Naive thymus-derived CD8-positive, alpha-beta T cell (primary cell): ENCODE results near the gene RNF8. TPM values are rescaled to one million over a fixed set of nuclear protein-coding genes. Genes with fewer than 3 reads are reported as not detected.

Source experiments
- ATAC-seq, 2 donors: fragments of 150-1000 bp; cut with Tn5 transposase in 1 of 2; sonication (Bioruptor Pico), chemical (Tn5 transposase) in 1 of 2; 1 replicate in 1 of 2; 2 replicates in 1 of 2; pipeline ENCODE4 v1.10.0; 2021; ENCODE audit warnings: mild to moderate bottlenecking in 2 of 2, moderate library complexity in 2 of 2
- POLR2A ChIA-PET: fragments of 350-600 bp; sonication (Branson Sonifier 250); formaldehyde crosslinking; loops from one replicate; lab custom pipeline; 2021; ENCODE audit warnings: antibody characterized with exemption; lab: Charles Lee
- DNase-seq, 10 donors: peaks; one replicate each; pipeline versions ENCODE4 v3.0.0 to v3.0.0-alpha.2; 2020 to 2022
- H3K27ac Mint-ChIP-seq, 10 donors: one replicate each; pipeline ENCODE4 v1.8.0; 2020 to 2022; ENCODE audit warnings: mild to moderate bottlenecking in 10 of 10, mixed read lengths in 10 of 10, moderate library complexity in 4 of 10, inconsistent platforms in 1 of 10
- H3K27me3 Mint-ChIP-seq, 5 donors: one replicate each; pipeline ENCODE4 v1.8.0; 2021 to 2022; ENCODE audit warnings: mixed read lengths in 5 of 5
- H3K36me3 Mint-ChIP-seq, 3 donors: one replicate each; pipeline ENCODE4 v1.8.0; 2020 to 2022; ENCODE audit warnings: mixed read lengths in 3 of 3, mild to moderate bottlenecking in 2 of 3, inconsistent platforms in 1 of 3
- H3K4me1 Mint-ChIP-seq, 4 donors: one replicate each; pipeline ENCODE4 v1.8.0; 2021 to 2022; ENCODE audit warnings: mixed read lengths in 4 of 4
- H3K4me3 Mint-ChIP-seq, 10 donors: one replicate each; pipeline ENCODE4 v1.8.0; 2020 to 2022; ENCODE audit warnings: mild to moderate bottlenecking in 10 of 10, mixed read lengths in 10 of 10, moderate library complexity in 6 of 10, inconsistent platforms in 1 of 10
- H3K9me3 Mint-ChIP-seq, 9 donors: one replicate each; pipeline ENCODE4 v1.8.0; 2020 to 2022; ENCODE audit warnings: mixed read lengths in 9 of 9, mild to moderate bottlenecking in 3 of 9, inconsistent platforms in 1 of 9, moderate library complexity in 1 of 9
- polyA plus RNA-seq, 3 donors: library from polyadenylated mRNA; unstranded; fragments of 300-500 nt; fragmentation: Illumina TruSeq; gene quantifications; one replicate each; pipeline ENCODE4 v1.2.3, GENCODE V29; 2021
- total RNA-seq, 8 experiments: library from RNA in 2 of 8; stranded (reverse) in 2 of 8; gene quantifications; one replicate each; pipeline ENCODE4 v1.2.3 and lab custom pipeline; 2021 to 2026

The RNF8 gene
- total and polyA plus RNA-seq, 5 experiments from 2014 or later, result 9.1 to 17.2 (median 14.3) TPM

DNA sequence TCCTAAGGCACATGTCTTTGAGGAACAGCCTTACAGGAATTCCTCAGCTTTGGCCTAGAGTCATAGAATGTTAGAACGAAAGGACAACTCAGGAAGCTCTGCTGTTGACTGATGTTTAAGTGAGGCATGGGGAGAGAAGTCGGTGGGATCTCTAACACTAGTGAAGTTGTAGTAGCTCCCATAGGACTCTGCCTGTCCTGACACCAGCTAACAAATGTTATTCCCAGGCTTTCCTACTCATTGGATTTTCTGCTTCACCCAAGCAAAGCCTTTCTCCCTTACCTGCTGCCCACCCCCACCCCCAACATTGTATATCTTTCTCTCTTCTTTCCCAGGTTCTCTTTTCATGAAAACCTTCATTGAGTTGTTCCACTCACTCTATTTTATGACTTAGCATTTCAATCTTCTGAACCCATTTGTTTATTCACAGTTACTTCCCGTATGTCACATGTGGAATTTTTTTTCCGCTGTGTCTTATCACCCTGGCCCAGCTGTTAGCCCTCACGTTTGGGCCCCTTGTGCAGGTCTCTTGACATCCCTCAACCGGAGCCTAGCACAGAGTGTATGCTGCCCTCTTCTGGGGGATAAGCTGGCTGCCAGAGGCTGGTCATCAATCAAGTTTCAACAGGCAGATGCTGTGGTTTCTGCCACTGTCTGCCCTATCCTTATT, 39.2 kb upstream of the RNF8 start:
- peaks cover 0 to 3% (median 0%) of the 10 kb centered on the region in 4 donors for H3K4me1 Mint-ChIP-seq
- H3K36me3 Mint-ChIP-seq, result peaks cover 0 to 49% (median 8%) of the 10 kb centered on the region in 3 donors
- H3K4me3 Mint-ChIP-seq, result no peak overlapping the region
- ATAC-seq (peak in 1 of 2 donors; percentile 45), DNase-seq (peak in 5 of 10 donors; percentile 3 to 26 (median 11))
- H3K27me3 Mint-ChIP-seq, result no peaks in the 10 kb centered on the region
- peak overlapping the region in 2 of 10 donors; percentile 20 to 46 for H3K27ac Mint-ChIP-seq
- H3K9me3 Mint-ChIP-seq, result no peaks in the 10 kb centered on the region
- POLR2A ChIA-PET, result no interaction called here

DNA sequence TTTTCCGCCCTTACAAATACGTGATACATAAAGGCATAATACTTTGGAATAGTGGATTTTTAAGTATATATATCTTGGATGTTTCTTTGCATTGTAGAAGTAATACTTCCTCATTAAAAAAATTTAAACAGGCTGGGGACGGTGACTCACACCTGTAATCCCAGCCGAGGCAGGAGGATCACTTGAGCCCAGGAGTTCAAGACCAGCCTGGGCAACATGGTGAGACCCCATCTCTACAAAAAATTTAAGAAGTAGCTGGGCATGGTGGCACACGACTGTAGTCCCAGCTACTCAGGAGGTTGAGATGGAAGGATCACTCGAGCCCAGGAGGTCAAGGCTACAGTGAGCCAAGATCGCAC, 38.6 kb upstream of the RNF8 start:
- H3K27ac Mint-ChIP-seq, result peak overlapping the region in 2 of 10 donors; percentile 20 to 46
- no peaks in the 10 kb centered on the region for H3K9me3 Mint-ChIP-seq
- no peaks in the 10 kb centered on the region for H3K27me3 Mint-ChIP-seq
- peaks cover 0 to 54% (median 8%) of the 10 kb centered on the region in 3 donors for H3K36me3 Mint-ChIP-seq
- ATAC-seq (no peak), DNase-seq (no peak)
- no peak overlapping the region for H3K4me3 Mint-ChIP-seq
- POLR2A ChIA-PET, result no interaction called here
- peaks cover 0 to 3% (median 0%) of the 10 kb centered on the region in 4 donors for H3K4me1 Mint-ChIP-seq

DNA sequence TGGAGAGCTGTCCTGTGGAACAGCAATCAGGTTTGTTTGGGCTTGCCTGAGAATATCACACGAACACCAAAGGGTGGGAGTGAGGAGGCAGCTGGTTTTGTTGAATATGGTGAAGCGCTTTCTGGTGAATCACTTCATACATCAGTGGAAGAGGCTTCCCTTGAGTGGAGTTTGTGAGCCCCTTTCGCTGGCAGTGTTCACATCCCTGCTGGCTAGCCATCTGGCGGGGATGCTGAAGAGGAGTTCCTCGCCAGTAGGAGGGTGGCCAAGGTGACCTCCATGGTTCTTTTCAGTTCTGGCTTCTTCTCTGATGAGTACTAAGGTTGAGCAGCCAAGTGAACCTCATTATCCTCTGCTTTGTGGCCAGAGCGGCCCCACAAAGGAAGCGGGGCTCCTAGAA, 37.7 kb upstream of the RNF8 start:
- DNase-seq (no peak), ATAC-seq (no peak)
- POLR2A ChIA-PET, result no interaction called here
- H3K4me1 Mint-ChIP-seq, result peaks cover 0 to 3% (median 0%) of the 10 kb centered on the region in 4 donors
- peaks cover 0 to 56% (median 8%) of the 10 kb centered on the region in 3 donors for H3K36me3 Mint-ChIP-seq
- no peaks in the 10 kb centered on the region for H3K9me3 Mint-ChIP-seq
- no peaks in the 10 kb centered on the region for H3K27me3 Mint-ChIP-seq
- no peak overlapping the region for H3K4me3 Mint-ChIP-seq
- H3K27ac Mint-ChIP-seq, result no peak overlapping the region

DNA sequence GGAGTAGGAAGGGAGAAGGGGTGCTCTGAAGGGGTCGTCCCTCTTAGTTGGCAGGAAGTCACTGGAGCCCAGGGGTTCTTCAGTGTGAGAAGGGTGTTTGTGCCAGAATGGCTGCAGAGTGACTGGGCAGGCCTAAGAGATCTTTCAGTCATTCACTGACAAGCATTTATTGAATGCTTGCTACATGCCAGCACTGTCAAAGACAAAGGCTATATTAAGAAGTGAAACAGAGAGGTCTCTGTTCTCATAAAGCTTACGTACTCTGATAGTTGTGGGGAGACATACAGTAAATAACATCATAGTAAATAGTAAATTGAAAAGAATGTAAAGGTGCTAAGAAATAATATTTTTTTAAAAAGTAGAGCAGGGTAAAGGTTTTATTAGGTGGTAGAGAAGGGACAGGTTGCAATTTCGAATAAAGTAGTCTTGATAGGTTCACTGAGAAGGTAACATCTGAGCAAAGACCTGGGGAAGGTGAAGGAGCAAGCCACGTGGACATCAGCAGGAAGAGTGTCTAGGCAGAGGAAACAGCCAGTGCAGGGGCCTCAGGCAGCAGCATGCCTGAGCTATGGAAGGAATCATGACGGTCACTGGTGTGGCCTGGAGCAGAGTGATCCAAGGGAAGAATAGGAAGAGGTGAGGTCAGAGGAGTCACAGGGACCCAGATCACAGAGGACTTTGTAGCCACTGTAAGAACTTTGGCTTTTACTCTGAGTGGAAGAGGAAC, 36.3 kb upstream of the RNF8 start:
- H3K4me3 Mint-ChIP-seq, result no peak overlapping the region
- POLR2A ChIA-PET, result no interaction called here
- H3K27me3 Mint-ChIP-seq, result no peaks in the 10 kb centered on the region
- ATAC-seq (no peak), DNase-seq (no peak)
- no peaks in the 10 kb centered on the region for H3K9me3 Mint-ChIP-seq
- H3K4me1 Mint-ChIP-seq, result peaks cover 0 to 3% (median 0%) of the 10 kb centered on the region in 4 donors
- peaks cover 0 to 54% (median 8%) of the 10 kb centered on the region in 3 donors for H3K36me3 Mint-ChIP-seq
- H3K27ac Mint-ChIP-seq, result no peak overlapping the region

GRCh38 chr6:37319156-37319555, 34.6 kb upstream of the RNF8 start:
- Mint-ChIP-seq H3K4me1 (peaks cover 0 to 3% (median 0%) of the 10 kb centered on the region in 4 donors), H3K36me3 (peaks cover 0 to 46% (median 0%) of the 10 kb centered on the region in 3 donors), H3K27me3 (no peaks in the 10 kb centered on the region), H3K27ac (no peak overlapping the region), H3K4me3 (no peak overlapping the region), H3K9me3 (no peaks in the 10 kb centered on the region)
- POLR2A ChIA-PET, result no interaction called here
- ATAC-seq (no peak), DNase-seq (no peak)

- no peaks in the 10 kb centered on the region for H3K9me3 Mint-ChIP-seq
- DNase-seq (no peak), ATAC-seq (no peak)
- H3K27ac Mint-ChIP-seq, result peak overlapping the region in 3 of 10 donors; percentile 24 to 76 (median 73)
- H3K36me3 Mint-ChIP-seq, result peaks cover 0 to 39% (median 0%) of the 10 kb centered on the region in 3 donors
- H3K27me3 Mint-ChIP-seq, result no peaks in the 10 kb centered on the region
- no peaks in the 10 kb centered on the region for H3K4me1 Mint-ChIP-seq
- H3K4me3 Mint-ChIP-seq, result no peak overlapping the region
- POLR2A ChIA-PET, result no interaction called here
Observed at GRCh38 chr6:37319856-37320480, 33.8 kb upstream of the RNF8 start.

DNA sequence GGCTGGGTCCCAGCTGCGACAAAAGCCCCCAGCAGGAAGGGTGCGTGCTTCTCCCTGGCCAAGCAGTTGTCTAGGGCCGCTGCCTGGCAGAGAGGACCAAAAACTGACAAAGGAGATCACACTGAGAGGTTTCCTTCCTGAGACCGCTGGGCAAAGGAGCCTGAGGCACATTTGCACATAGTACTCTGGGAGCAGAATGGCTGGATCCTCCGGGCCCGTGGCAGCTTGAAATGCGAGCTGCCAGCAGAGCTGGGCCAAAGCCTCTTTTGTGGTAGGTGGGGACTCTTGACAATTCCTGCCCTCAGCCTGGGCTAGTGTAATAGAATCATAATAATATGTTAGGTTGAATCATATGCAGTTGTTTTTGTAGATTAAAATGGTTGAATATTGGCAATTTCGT, 33.1 kb upstream of the RNF8 start:
- Mint-ChIP-seq H3K27ac (peak overlapping the region in 1 of 10 donors; percentile 24), H3K9me3 (no peaks in the 10 kb centered on the region), H3K4me1 (no peaks in the 10 kb centered on the region), H3K27me3 (no peaks in the 10 kb centered on the region), H3K4me3 (no peak overlapping the region), H3K36me3 (peaks cover 0 to 34% (median 0%) of the 10 kb centered on the region in 3 donors)
- POLR2A ChIA-PET, result no interaction called here
- ATAC-seq, result no peak
- DNase-seq, result no peak

GRCh38 chr6:37321101-37321500, 32.7 kb upstream of the RNF8 start:
- DNase-seq (no peak), ATAC-seq (no peak)
- no peaks in the 10 kb centered on the region for H3K27me3 Mint-ChIP-seq
- H3K9me3 Mint-ChIP-seq, result no peaks in the 10 kb centered on the region
- peak overlapping the region in 2 of 10 donors; percentile 2 to 38 for H3K27ac Mint-ChIP-seq
- no peak overlapping the region for H3K4me3 Mint-ChIP-seq
- H3K4me1 Mint-ChIP-seq, result peaks cover 0 to 3% (median 2%) of the 10 kb centered on the region in 4 donors
- POLR2A ChIA-PET, result no interaction called here
- peaks cover 0 to 30% (median 0%) of the 10 kb centered on the region in 3 donors for H3K36me3 Mint-ChIP-seq

DNA sequence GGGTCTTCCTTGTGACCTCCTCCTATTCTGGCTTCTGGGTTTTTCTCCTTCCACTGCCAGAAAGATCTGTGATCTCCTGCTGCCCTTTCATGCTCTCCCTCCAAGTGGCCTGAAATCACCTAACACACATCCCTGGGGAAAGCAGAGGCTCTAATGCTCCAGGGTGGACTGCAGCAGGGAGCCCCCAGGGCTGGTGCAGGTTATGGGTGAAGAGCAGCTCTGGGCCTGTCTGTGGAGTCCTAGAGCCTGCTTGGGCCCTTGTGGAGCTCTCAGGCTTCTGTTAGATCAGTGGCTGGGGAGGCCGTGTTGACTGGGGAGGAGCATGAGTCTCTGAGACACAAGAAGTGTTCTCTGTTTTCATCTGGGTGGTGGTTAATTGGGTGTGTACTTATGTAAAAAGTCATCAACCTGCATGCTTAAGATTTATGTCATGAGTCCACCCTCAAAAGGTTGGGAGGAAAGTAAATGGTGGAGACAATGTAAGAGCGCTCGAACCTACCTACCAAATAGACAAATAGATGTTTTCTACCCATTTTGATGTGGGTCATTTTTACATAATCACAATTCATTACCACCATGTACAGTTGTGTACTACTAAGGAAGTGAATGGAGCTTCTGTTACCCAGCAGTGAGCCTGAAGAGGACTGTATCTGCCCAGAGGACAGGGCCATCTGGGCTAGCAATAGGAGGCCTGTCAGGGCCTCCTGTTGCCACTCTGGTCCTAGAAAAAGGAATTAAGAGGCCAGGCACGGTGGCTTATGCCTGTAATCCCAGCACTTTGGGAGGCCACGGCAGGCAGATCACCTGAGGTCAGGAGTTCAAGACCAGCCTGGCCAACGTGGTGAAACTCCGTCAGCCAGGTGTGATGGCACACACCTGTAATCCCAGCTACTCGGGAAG, 32.0 kb upstream of the RNF8 start:
- Mint-ChIP-seq H3K9me3 (no peaks in the 10 kb centered on the region), H3K4me1 (peaks cover 0 to 3% (median 2%) of the 10 kb centered on the region in 4 donors), H3K27me3 (no peaks in the 10 kb centered on the region), H3K27ac (peak overlapping the region in 5 of 10 donors; percentile 2 to 88 (median 45)), H3K4me3 (no peak overlapping the region), H3K36me3 (peaks cover 0 to 28% (median 0%) of the 10 kb centered on the region in 3 donors)
- ATAC-seq, result no peak
- DNase-seq, result no peak
- POLR2A ChIA-PET, result no interaction called here

DNA sequence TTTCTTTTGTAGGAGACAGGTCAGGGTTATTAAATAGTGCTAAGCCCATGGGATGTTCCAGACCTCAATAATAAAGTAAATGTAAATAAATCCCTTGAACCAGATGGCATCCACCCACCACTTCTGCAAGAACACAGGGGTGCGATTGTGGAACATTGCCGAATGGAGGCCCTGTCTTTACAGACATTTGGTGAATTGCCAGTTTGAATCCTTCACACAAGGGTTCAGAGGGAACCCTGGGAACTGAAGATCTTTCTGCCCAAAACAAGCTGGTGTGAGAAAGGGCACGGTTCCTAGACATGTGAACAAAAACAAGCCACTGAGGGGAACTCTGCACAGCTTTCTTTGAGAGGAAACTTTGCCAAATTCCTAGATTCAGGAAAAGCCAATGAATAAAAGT, 30.2 kb upstream of the RNF8 start:
- Mint-ChIP-seq H3K9me3 (no peaks in the 10 kb centered on the region), H3K27ac (peak overlapping the region in 6 of 10 donors; percentile 1 to 78 (median 30)), H3K36me3 (peaks cover 0 to 28% (median 0%) of the 10 kb centered on the region in 3 donors), H3K27me3 (no peaks in the 10 kb centered on the region), H3K4me1 (peaks cover 0 to 4% (median 2%) of the 10 kb centered on the region in 4 donors), H3K4me3 (no peak overlapping the region)
- POLR2A ChIA-PET, result interaction anchor here (0.6 kb wide), 1 partner anchor 9 kb away, joined by 3 read pairs; no protein-coding TSS in a partner anchor
- DNase-seq (no peak), ATAC-seq (no peak)

- Mint-ChIP-seq H3K4me1 (peaks cover 0 to 4% (median 2%) of the 10 kb centered on the region in 4 donors), H3K9me3 (no peaks in the 10 kb centered on the region), H3K27ac (peak overlapping the region in 3 of 10 donors; percentile 1 to 31 (median 30)), H3K4me3 (no peak overlapping the region), H3K36me3 (peaks cover 0 to 31% (median 0%) of the 10 kb centered on the region in 3 donors), H3K27me3 (no peaks in the 10 kb centered on the region)
- ATAC-seq, result no peak
- POLR2A ChIA-PET, result interaction anchor here (0.6 kb wide), 1 partner anchor 8 kb away, joined by 3 read pairs; no protein-coding TSS in a partner anchor
- DNase-seq, result no peak
Observed at GRCh38 chr6:37324131-37325033, 29.4 kb upstream of the RNF8 start.
